ENCODE measurements around the gene RPS3. TPM values are rescaled to one million over a fixed set of nuclear protein-coding genes. Genes with fewer than 3 reads are reported as not detected.

Gene RPS3
- total and polyA plus RNA-seq, 2 experiments from 2014 or later: 1,745 to 2,793 TPM

DNA sequence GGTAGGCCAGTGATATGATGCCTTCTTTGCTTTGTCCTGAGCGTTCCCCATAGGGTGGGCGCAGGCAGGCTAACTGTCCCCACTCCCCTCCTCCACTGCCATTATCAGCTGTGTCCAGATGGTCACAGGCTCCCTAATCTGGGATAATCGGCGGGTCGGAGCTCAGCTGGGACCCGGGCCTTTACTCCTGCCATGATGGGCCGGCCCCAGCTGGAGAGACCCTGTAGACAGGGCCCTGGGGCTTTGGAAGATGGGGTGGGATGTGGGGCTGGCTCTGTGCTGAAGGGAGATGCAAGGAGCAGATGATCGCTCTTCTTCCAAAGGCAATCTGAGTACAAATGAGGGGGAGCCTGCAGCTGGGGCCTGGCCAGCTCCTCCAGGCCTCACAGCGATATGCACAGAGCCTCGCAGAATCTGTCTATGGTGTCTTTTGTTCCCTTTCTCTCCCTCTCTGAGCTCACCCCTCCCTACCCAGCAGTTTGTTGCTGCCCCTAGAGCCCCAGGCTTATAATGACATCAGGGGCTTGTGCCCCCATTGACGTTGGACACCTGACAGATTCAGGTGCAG lies 21.8 kb downstream of the RPS3 start (continued):
- no peak for TF ChIP-seq REST (IDR thresholded peaks at IDR 0.05; ENCODE audit: unreplicated experiment)

DNA sequence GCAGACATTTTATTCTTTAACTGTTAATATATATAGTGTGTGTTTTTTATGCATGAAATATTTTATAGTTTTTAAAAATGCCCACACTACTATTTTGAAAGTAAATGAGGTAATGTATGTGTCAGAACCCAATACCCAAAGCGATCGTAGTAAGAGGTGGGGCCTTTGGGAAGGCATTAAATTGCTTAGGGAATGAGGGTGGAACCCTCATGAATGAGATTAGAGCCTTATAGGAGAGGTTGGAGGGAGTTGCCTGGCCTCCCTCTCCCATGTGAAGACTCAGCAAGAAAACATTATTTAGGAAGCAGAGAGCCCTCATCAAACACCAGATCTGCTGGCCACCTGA lies 22.6 kb downstream of the RPS3 start:
- no peaks in the 10 kb centered on the region for H3K36me3 ChIP-seq (ENCODE audit: insufficient read depth)
- no peaks in the 10 kb centered on the region for H3K27me3 ChIP-seq (ENCODE audit: insufficient read depth)
- H3K4me3 Mint-ChIP-seq: no peak overlapping the region
- H2AFZ ChIP-seq: no peak overlapping the region
- peaks cover 14% of the 10 kb centered on the region; the same call in 2 of the 3 replicates for H3K4me1 Mint-ChIP-seq
- H3K79me2 ChIP-seq (replicated peaks; ENCODE audit: insufficient read depth): no peaks in the 10 kb centered on the region
- no peak overlapping the region for H3K4me2 ChIP-seq
- 0 out of 2 replicates have a peak, but pooled peaks cover 2% of the 10 kb centered on the region for H3F3A ChIP-seq (replicated peaks; ENCODE audit: low read depth)
- ATAC-seq: no peak
- no peaks in the 10 kb centered on the region; the same call in 2 of the 3 replicates for H3K9me3 Mint-ChIP-seq
- peaks cover 9% of the 10 kb centered on the region; the same call in 1 of the 2 replicates for H3K4me1 ChIP-seq (ENCODE audit: insufficient read depth)
- TF ChIP-seq CTCF (conservative IDR thresholded peaks at IDR 0.05; ENCODE audit: low read depth in 2 of 2) (no peak), NANOG (IDR thresholded peaks at IDR 0.05; ENCODE audit: borderline replicate concordance) (no peak), ZNF331 (CRISPR knock-in tag; IDR thresholded peaks at IDR 0.05; ENCODE audit: low read depth) (no peak), REST (IDR thresholded peaks at IDR 0.05; ENCODE audit: unreplicated experiment) (no peak), EZH2phosphoT487 (IDR thresholded peaks at IDR 0.05; ENCODE audit: unreplicated experiment) (no peak)
- H4K20me1 ChIP-seq (replicated peaks; ENCODE audit: insufficient read depth): peaks cover 3% of the 10 kb centered on the region
- H3K9me2 ChIP-seq (ENCODE audit: insufficient read depth): no peaks in the 10 kb centered on the region
- no peak overlapping the region for H3K27ac ChIP-seq (ENCODE audit: low read depth)
- H3K27me3 Mint-ChIP-seq (ENCODE audit: insufficient read depth, low read depth, poor library complexity): peaks cover 13% of the 10 kb centered on the region
- H3K4me3 ChIP-seq: no peak overlapping the region
- peaks cover 8% of the 10 kb centered on the region; the same call in 2 of the 3 replicates for H3K36me3 Mint-ChIP-seq (ENCODE audit: low read depth)
- H3K27ac Mint-ChIP-seq: no peak overlapping the region
- DNase-seq (ENCODE audit: low spot score): no peak
